PC-9 (cell line): ENCODE results near the gene ZNF638. TPM values are rescaled to one million over a fixed set of nuclear protein-coding genes. Genes with fewer than 3 reads are reported as not detected.
A peak's percentile ranks its signal among the peaks of the same experiment; 100 is the strongest.

Source experiments
- BruUV-seq: library from RNA; stranded (reverse); fragments of 400-500 nt; replicated peaks from 2 replicates; lab custom pipeline; 2021; lab: Mats Ljungman, UMichigan
- CTCF ChIA-PET: fragments of 300-600 bp; sonication (Branson Sonifier 250); formaldehyde crosslinking; loops from one replicate; lab custom pipeline; 2022; ENCODE audit warnings: antibody characterized with exemption; lab: Charles Lee
- POLR2A ChIA-PET: fragments of 300-600 bp; sonication (Branson Sonifier 250); formaldehyde crosslinking; loops from one replicate; lab custom pipeline; 2022; ENCODE audit warnings: antibody characterized with exemption; ENCODE audit not compliant: unreplicated experiment; lab: Charles Lee
- DNase-seq, 2 experiments: peaks; one replicate each; pipeline versions ENCODE4 v3.0.0 to v3.0.0-alpha.2; 2015 to 2022; ENCODE audit warnings: mixed read lengths in 1 of 2
- H2AFZ ChIP-seq: fragments of 200-600 bp; sonication (generic); 2 replicates; pipeline ENCODE4 v1.8.1; 2017; ENCODE audit warnings: antibody characterized with exemption
- H3F3A ChIP-seq: fragments of 200-600 bp; sonication (generic); 2 replicates; pipeline ENCODE4 v1.8.1; 2017; ENCODE audit warnings: antibody characterized with exemption, mild to moderate bottlenecking, low read depth; ENCODE audit not compliant: insufficient read depth
- H3K27ac ChIP-seq: fragments of 200-600 bp; sonication (generic); 2 replicates; pipeline ENCODE4 v1.6.1; 2016; ENCODE audit warnings: mixed run types
- H3K27me3 ChIP-seq: fragments of 200-600 bp; sonication (generic); 2 replicates; pipeline ENCODE4 v1.6.1; 2016; ENCODE audit warnings: low read depth, mixed run types; ENCODE audit not compliant: insufficient read depth
- H3K36me3 ChIP-seq: fragments of 200-600 bp; sonication (generic); 2 replicates; pipeline ENCODE4 v1.6.1; 2016; ENCODE audit warnings: low read depth, mixed run types
- H3K4me1 ChIP-seq: fragments of 200-600 bp; sonication (generic); replicated peaks from 2 replicates; pipeline ENCODE4 v1.6.1; 2016; ENCODE audit warnings: mixed run types; ENCODE audit not compliant: insufficient read depth
- H3K4me2 ChIP-seq: fragments of 200-600 bp; sonication (generic); 2 replicates; pipeline ENCODE4 v1.6.1; 2017; ENCODE audit warnings: mixed run types
- H3K4me3 ChIP-seq: fragments of 200-600 bp; sonication (generic); 2 replicates; pipeline ENCODE4 v1.6.1; 2016; ENCODE audit warnings: mixed run types
- H3K79me2 ChIP-seq: fragments of 200-600 bp; sonication (generic); 2 replicates; pipeline ENCODE4 v1.6.1; 2017; ENCODE audit warnings: low read depth, mixed run types
- H3K9me2 ChIP-seq: fragments of 200-600 bp; sonication (generic); 2 replicates; pipeline ENCODE4 v1.8.1; 2017; ENCODE audit warnings: mild to moderate bottlenecking; ENCODE audit not compliant: insufficient read depth
- H3K9me3 ChIP-seq: fragments of 200-600 bp; sonication (generic); 2 replicates; pipeline ENCODE4 v1.8.1; 2016; ENCODE audit warnings: low read depth; ENCODE audit not compliant: insufficient read depth
- H4K20me1 ChIP-seq: fragments of 200-600 bp; sonication (generic); 2 replicates; pipeline ENCODE4 v1.8.1; 2017; ENCODE audit not compliant: insufficient read depth
- EZH2 ChIP-seq: fragments of 200-600 bp; sonication (generic); IDR thresholded peaks from 2 replicates; pipeline ENCODE4 v1.8.0; 2017; ENCODE audit warnings: antibody characterized with exemption, low read depth
- intact Hi-C: fragments of 100-400 bp; cut with micrococcal nuclease; formaldehyde crosslinking; loops from one replicate; pipeline ENCODE4 v1.10.0; 2022; ENCODE audit not compliant: unreplicated experiment
- total RNA-seq: library from RNA; stranded (reverse); gene quantifications from 2 replicates; pipeline ENCODE4 v1.2.3, GENCODE V29; 2021
- TF ChIP-seq, protein P1 (sequence below): fragments of 200-600 bp; sonication (generic); conservative IDR thresholded peaks from 2 replicates; pipeline ENCODE4 v1.6.1; 2017; ENCODE audit warnings: mixed run types, antibody characterized with exemption, mild to moderate bottlenecking, moderate library complexity

Gene ZNF638
- total RNA-seq, 1 experiment from 2014 or later = 109 TPM

GRCh38 chr2:71455011-71455740 lies 123.6 kb downstream of the ZNF638 start:
- no TSS peak for BruUV-seq
- ChIA-PET CTCF (no interaction called here), POLR2A (interaction anchor here (1.0 kb wide), 1 partner anchor 1997 kb away, joined by 3 read pairs; no protein-coding TSS in a partner anchor)
- Histone ChIP-seq H3K4me3 (peak overlapping the region; percentile 69; the same call in 1 of the 2 replicates), H3K9me3 (no peaks in the 10 kb centered on the region), H3K36me3 (no peaks in the 10 kb centered on the region), H3K27me3 (no peaks in the 10 kb centered on the region), H3K4me1 (peaks cover 87% of the 10 kb centered on the region), H3K4me2 (peak overlapping the region; percentile 90), H3K27ac (no peak overlapping the region), H4K20me1 (no peaks in the 10 kb centered on the region), H2AFZ (no peak overlapping the region), H3K79me2 (peaks cover 15% of the 10 kb centered on the region; the same call in 1 of the 2 replicates), H3F3A (peaks cover 55% of the 10 kb centered on the region), H3K9me2 (no peaks in the 10 kb centered on the region)
- intact Hi-C loops = no loop called here
- TF ChIP-seq, protein P1, sequence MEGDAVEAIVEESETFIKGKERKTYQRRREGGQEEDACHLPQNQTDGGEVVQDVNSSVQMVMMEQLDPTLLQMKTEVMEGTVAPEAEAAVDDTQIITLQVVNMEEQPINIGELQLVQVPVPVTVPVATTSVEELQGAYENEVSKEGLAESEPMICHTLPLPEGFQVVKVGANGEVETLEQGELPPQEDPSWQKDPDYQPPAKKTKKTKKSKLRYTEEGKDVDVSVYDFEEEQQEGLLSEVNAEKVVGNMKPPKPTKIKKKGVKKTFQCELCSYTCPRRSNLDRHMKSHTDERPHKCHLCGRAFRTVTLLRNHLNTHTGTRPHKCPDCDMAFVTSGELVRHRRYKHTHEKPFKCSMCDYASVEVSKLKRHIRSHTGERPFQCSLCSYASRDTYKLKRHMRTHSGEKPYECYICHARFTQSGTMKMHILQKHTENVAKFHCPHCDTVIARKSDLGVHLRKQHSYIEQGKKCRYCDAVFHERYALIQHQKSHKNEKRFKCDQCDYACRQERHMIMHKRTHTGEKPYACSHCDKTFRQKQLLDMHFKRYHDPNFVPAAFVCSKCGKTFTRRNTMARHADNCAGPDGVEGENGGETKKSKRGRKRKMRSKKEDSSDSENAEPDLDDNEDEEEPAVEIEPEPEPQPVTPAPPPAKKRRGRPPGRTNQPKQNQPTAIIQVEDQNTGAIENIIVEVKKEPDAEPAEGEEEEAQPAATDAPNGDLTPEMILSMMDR = no peak
- no peak for TF ChIP-seq EZH2
- DNase-seq = no peak

- CTCF ChIA-PET = interaction anchor here (0.6 kb wide), 1 partner anchor 50 kb away, joined by 3 read pairs; no protein-coding TSS in a partner anchor
- peaks cover 20% of the 10 kb centered on the region; the same call in 1 of the 2 replicates for H3K79me2 ChIP-seq
- peaks cover 92% of the 10 kb centered on the region for H3K4me1 ChIP-seq
- POLR2A ChIA-PET = interaction anchor here (0.6 to 1.0 kb wide), 2 partner anchors 346 to 1996 kb away, joined by 3 to 4 read pairs; no protein-coding TSS in a partner anchor
- no peak overlapping the region for H2AFZ ChIP-seq
- no peaks in the 10 kb centered on the region for H3K36me3 ChIP-seq
- H3K4me3 ChIP-seq = no peak overlapping the region
- H4K20me1 ChIP-seq = no peaks in the 10 kb centered on the region
- no peaks in the 10 kb centered on the region for H3K27me3 ChIP-seq
- peaks cover 54% of the 10 kb centered on the region for H3F3A ChIP-seq
- peak overlapping the region; percentile 35 for H3K4me2 ChIP-seq
- DNase-seq = no peak
- no peak overlapping the region for H3K27ac ChIP-seq
- no peaks in the 10 kb centered on the region for H3K9me3 ChIP-seq
- TF ChIP-seq, protein P1 = no peak
- no peaks in the 10 kb centered on the region for H3K9me2 ChIP-seq
- BruUV-seq = no TSS peak
- intact Hi-C loops = no loop called here
Measured at GRCh38 chr2:71455741-71456569, 124.4 kb downstream of the ZNF638 start.

GRCh38 chr2:71456617-71457016 lies 125.0 kb downstream of the ZNF638 start:
- no peak overlapping the region for H2AFZ ChIP-seq
- H3K27ac ChIP-seq = no peak overlapping the region
- H3K4me2 ChIP-seq = no peak overlapping the region; the same call in 1 of the 2 replicates
- intact Hi-C loops = no loop called here
- ChIA-PET CTCF (interaction anchor here (0.6 kb wide), 1 partner anchor 49 kb away, joined by 3 read pairs; no protein-coding TSS in a partner anchor), POLR2A (interaction anchor here (0.6 kb wide), 1 partner anchor 347 kb away, joined by 4 read pairs; no protein-coding TSS in a partner anchor)
- no peaks in the 10 kb centered on the region for H4K20me1 ChIP-seq
- H3K4me3 ChIP-seq = no peak overlapping the region
- H3K9me3 ChIP-seq = no peaks in the 10 kb centered on the region
- no peaks in the 10 kb centered on the region for H3K9me2 ChIP-seq
- peaks cover 86% of the 10 kb centered on the region for H3K4me1 ChIP-seq
- no peak for DNase-seq
- no TSS peak for BruUV-seq
- peaks cover 53% of the 10 kb centered on the region for H3F3A ChIP-seq
- H3K27me3 ChIP-seq = no peaks in the 10 kb centered on the region
- H3K79me2 ChIP-seq = peaks cover 20% of the 10 kb centered on the region; the same call in 1 of the 2 replicates
- TF ChIP-seq, protein P1 = no peak
- no peak for TF ChIP-seq EZH2
- no peaks in the 10 kb centered on the region for H3K36me3 ChIP-seq
